ENCODE results near the gene OR9Q1. TPM values are rescaled to one million over a fixed set of nuclear protein-coding genes. Genes with fewer than 3 reads are reported as not detected.

Gene OR9Q1
- total and polyA plus RNA-seq, 2 of the 13 experiments (the other 11 are each of a cell fraction or from before 2014, with no cell fraction given) = not detected

GRCh38 chr11:58179648-58180047 lies 156.0 kb downstream of the OR9Q1 start:
- no peaks in the 10 kb centered on the region for H4K20me1 ChIP-seq (ENCODE audit: insufficient read depth, low read length)
- in situ Hi-C loops (cut with HindIII; ENCODE audit: extremely low pct_ligation_motif_present, low pct_unique_long_range_greater_than_20kb) = no loop called here
- TF ChIP-seq ZFX (CRISPR knock-in tag; IDR thresholded peaks at IDR 0.05; ENCODE audit: low read depth) (0 out of 2 replicates have a peak, but pooled peaks have one; percentile 21), FOXA3 (CRISPR knock-in tag; IDR thresholded peaks at IDR 0.05) (no peak), ZBED4 (CRISPR knock-in tag; IDR thresholded peaks at IDR 0.05; ENCODE audit: borderline replicate concordance) (no peak), LCORL (IDR thresholded peaks at IDR 0.05) (0 out of 2 replicates have a peak, but pooled peaks have one; percentile 44), LCORL (CRISPR knock-in tag; IDR thresholded peaks at IDR 0.05) (no peak)
- H3K9ac ChIP-seq (ENCODE audit: insufficient read depth, low read depth, low read length) = no peak overlapping the region
- ATAC-seq (no peak), FAIRE-seq (no peak), DNase-seq (ENCODE audit: low spot score) (no peak)
- 36% methylated on average over 7 of the region's 7 CpGs for WGBS (ENCODE audit: low lambda C conversion rate)
- no peak overlapping the region for H3K27ac ChIP-seq (ENCODE audit: extremely low read length, insufficient read depth, low read length)
- ChIA-PET POLR2A (no interaction called here), CTCF (ENCODE audit: low intra/inter-chr PET ratio, low total read pairs) (no interaction called here)
- no TSS peak for BruUV-seq (replicated peaks)
- H3K4me3 ChIP-seq (replicated peaks in 1 of 3; ENCODE audit: insufficient read depth in 1 of 3, low read depth in 2 of 3, low read length in 3 of 3) = no peak overlapping the region
- no peak overlapping the region for H3K4me2 ChIP-seq (ENCODE audit: low read depth, low read length)
- H3K9me3 ChIP-seq (ENCODE audit: low read length) = no peaks in the 10 kb centered on the region
- no peaks in the 10 kb centered on the region for H3K79me2 ChIP-seq (ENCODE audit: insufficient read depth, low read length)
- H3K36me3 ChIP-seq (replicated peaks in 1 of 2; ENCODE audit: control insufficient read depth in 1 of 2, insufficient read depth in 2 of 2, low read length in 2 of 2) = no peaks in the 10 kb centered on the region
- no peaks in the 10 kb centered on the region for H3K27me3 ChIP-seq (ENCODE audit: control insufficient read depth in 1 of 2, insufficient read depth in 2 of 2, low read length in 2 of 2)
- no peak overlapping the region for H2AFZ ChIP-seq (ENCODE audit: low read length)
- intact Hi-C loops (cut with micrococcal nuclease; ENCODE audit: unreplicated experiment) = no loop called here
- H3K4me1 ChIP-seq (ENCODE audit: insufficient read depth, low read length) = peaks cover 8% of the 10 kb centered on the region

GRCh38 chr11:58186938-58187337 lies 163.3 kb downstream of the OR9Q1 start:
- whole genome bisulfite sequencing (ENCODE audit: low lambda C conversion rate) = 88% methylated on average over 4 of the region's 4 CpGs
- TF ChIP-seq TGIF2 (CRISPR knock-in tag; IDR thresholded peaks at IDR 0.05) (no peak), ZNF570 (CRISPR knock-in tag; IDR thresholded peaks at IDR 0.05; ENCODE audit: borderline replicate concordance) (no peak), ZNF766 (CRISPR knock-in tag; IDR thresholded peaks at IDR 0.05; ENCODE audit: borderline replicate concordance) (no peak), CBX5 (CRISPR knock-in tag; IDR thresholded peaks at IDR 0.05; ENCODE audit: borderline replicate concordance) (no peak)

More at GRCh38 chr11:58186938-58187337, 163.3 kb downstream of the OR9Q1 start:
- Histone ChIP-seq H3K9me3 (ENCODE audit: low read length) (no peaks in the 10 kb centered on the region), H4K20me1 (ENCODE audit: insufficient read depth, low read length) (no peaks in the 10 kb centered on the region), H3K79me2 (ENCODE audit: insufficient read depth, low read length) (no peaks in the 10 kb centered on the region), H3K27me3 (ENCODE audit: control insufficient read depth in 1 of 2, insufficient read depth in 2 of 2, low read length in 2 of 2) (peaks cover 0 to 1% of the 10 kb centered on the region in 2 experiments; a peak in 1 of 5 replicates), H3K4me3 (replicated peaks in 1 of 3; ENCODE audit: insufficient read depth in 1 of 3, low read depth in 2 of 3, low read length in 3 of 3) (no peak overlapping the region), H2AFZ (ENCODE audit: low read length) (no peak overlapping the region), H3K36me3 (replicated peaks in 1 of 2; ENCODE audit: control insufficient read depth in 1 of 2, insufficient read depth in 2 of 2, low read length in 2 of 2) (no peaks in the 10 kb centered on the region), H3K9ac (ENCODE audit: insufficient read depth, low read depth, low read length) (no peak overlapping the region), H3K4me1 (ENCODE audit: insufficient read depth, low read length) (peaks cover 19% of the 10 kb centered on the region), H3K27ac (ENCODE audit: extremely low read length, insufficient read depth, low read length) (no peak overlapping the region), H3K4me2 (ENCODE audit: low read depth, low read length) (no peak overlapping the region)
- CTCF ChIA-PET (ENCODE audit: low intra/inter-chr PET ratio, low total read pairs) = no interaction called here
- BruUV-seq (replicated peaks) = no TSS peak
- POLR2A ChIA-PET = no interaction called here
- in situ Hi-C loops (cut with HindIII; ENCODE audit: extremely low pct_ligation_motif_present, low pct_unique_long_range_greater_than_20kb) (no loop called here), intact Hi-C loops (cut with micrococcal nuclease; ENCODE audit: unreplicated experiment) (no loop called here)
- DNase-seq (ENCODE audit: low spot score) (no peak), FAIRE-seq (no peak), ATAC-seq (no peak)
